DMS 273 (cell line): ENCODE data around the gene DNAJC7.

Experiments
- DNase-seq: peaks from one replicate; lab custom pipeline; 2025; ENCODE audit not compliant: unreplicated experiment; lab: John Stamatoyannopoulos, UW

Gene DNAJC7

GRCh38 chr17:41976142-41976768, 41.0 kb downstream of the DNAJC7 start:
- no peak for DNase-seq

- DNase-seq: no peak
These were observed 41.8 kb downstream of the DNAJC7 start for GRCh38 chr17:41975099-41976083.

- no peak for DNase-seq
These were observed 42.6 kb downstream of the DNAJC7 start for GRCh38 chr17:41974658-41975057.

- no peak for DNase-seq
These were observed 43.2 kb downstream of the DNAJC7 start for GRCh38 chr17:41974031-41974430.

GRCh38 chr17:41973408-41973811, 43.8 kb downstream of the DNAJC7 start:
- DNase-seq: no peak

GRCh38 chr17:41972571-41973407, 44.5 kb downstream of the DNAJC7 start:
- DNase-seq: peak; percentile 65

- DNase-seq: no peak
These were observed 45.3 kb downstream of the DNAJC7 start for GRCh38 chr17:41971721-41972523.

GRCh38 chr17:41970901-41971331, 46.3 kb downstream of the DNAJC7 start:
- DNase-seq: no peak

- no peak for DNase-seq
These were observed 48.6 kb downstream of the DNAJC7 start for GRCh38 chr17:41968676-41969075.

GRCh38 chr17:41967921-41968578, 49.2 kb downstream of the DNAJC7 start:
- no peak for DNase-seq

- DNase-seq: peak; percentile 72
These were observed 49.9 kb downstream of the DNAJC7 start for GRCh38 chr17:41967141-41967920.

GRCh38 chr17:41966463-41967140, 50.6 kb downstream of the DNAJC7 start, which contains the start of gene CNP:
Gene CNP, plus strand, starts transcription at chr17:41966795. Its CDS starts 90 bp downstream, at chr17:41966885.
- peak; percentile 97 for DNase-seq

- DNase-seq: peak; percentile 84
These were observed 51.4 kb downstream of the DNAJC7 start for GRCh38 chr17:41965694-41966462.

GRCh38 chr17:41962768-41963434, 54.3 kb downstream of the DNAJC7 start:
- DNase-seq: peak; percentile 88

- DNase-seq: peak; percentile 44
These were observed 55.1 kb downstream of the DNAJC7 start for GRCh38 chr17:41962111-41962510.

GRCh38 chr17:41959336-41960095, 57.7 kb downstream of the DNAJC7 start:
- DNase-seq: peak; percentile 76

GRCh38 chr17:41959030-41959335, 58.3 kb downstream of the DNAJC7 start:
- no peak for DNase-seq
